ENCODE measurements around the gene ZNF665. TPM values are rescaled to one million over a fixed set of nuclear protein-coding genes. Genes with fewer than 3 reads are reported as not detected.
"Not testable (repeated sequence)": the region's sequence is repeated elsewhere in the genome, so short reads cannot be mapped to it uniquely, and the experiment has no call there.

ZNF665 gene
- total RNA-seq, 1 donor from 2014 or later, result 3.8 TPM

DNA sequence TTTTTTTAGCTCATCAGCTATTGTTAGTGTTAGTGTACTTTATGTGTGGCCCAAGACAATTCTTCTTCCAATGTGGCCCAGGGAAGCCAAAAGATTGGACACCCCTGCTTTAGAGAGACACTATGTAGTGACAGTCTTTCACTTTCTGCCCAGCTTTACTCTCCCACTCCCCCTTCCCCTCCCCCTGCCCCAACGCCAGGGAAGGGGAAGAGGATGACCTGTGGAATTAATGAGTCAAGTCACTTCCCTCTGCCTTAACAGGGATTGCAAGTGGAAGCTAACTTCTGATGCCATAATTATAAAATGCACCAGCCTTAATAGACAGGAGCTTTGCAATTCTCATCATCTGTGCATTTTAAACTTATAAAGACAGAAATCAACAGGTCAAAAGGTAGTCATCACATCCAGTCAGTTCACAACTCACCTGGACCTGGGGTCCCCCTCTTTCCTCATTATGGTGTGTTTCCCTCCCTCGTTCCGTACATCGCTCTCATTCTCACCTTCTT lies 62.0 kb downstream of the ZNF665 start:
- TF ChIP-seq CTCF (IDR thresholded peaks at IDR 0.05; ENCODE audit: unreplicated experiment), result no peak
- Mint-ChIP-seq H3K9me3 (ENCODE audit: unreplicated experiment) (no peaks in the 10 kb centered on the region), H3K27ac (ENCODE audit: unreplicated experiment) (peak overlapping the region; percentile 4)

GRCh38 chr19:53130506-53130905 lies 62.7 kb downstream of the ZNF665 start:
- no peak overlapping the region for H3K27ac Mint-ChIP-seq (ENCODE audit: unreplicated experiment)
- no peak for TF ChIP-seq CTCF (IDR thresholded peaks at IDR 0.05; ENCODE audit: unreplicated experiment)
- DNase-seq (ENCODE audit: low spot score), result no peak
- peaks cover 28% of the 10 kb centered on the region for H3K4me1 Mint-ChIP-seq (ENCODE audit: unreplicated experiment)
- peaks cover 18% of the 10 kb centered on the region for H3K27me3 Mint-ChIP-seq (ENCODE audit: unreplicated experiment)
- H3K9me3 Mint-ChIP-seq (ENCODE audit: unreplicated experiment), result no peaks in the 10 kb centered on the region
- peaks cover 13% of the 10 kb centered on the region for H3K36me3 Mint-ChIP-seq (ENCODE audit: low read depth, unreplicated experiment)
- H3K4me3 Mint-ChIP-seq (ENCODE audit: unreplicated experiment), result no peak overlapping the region

More for the DNA sequence above, 62.0 kb downstream of the ZNF665 start:
- Mint-ChIP-seq H3K4me1 (ENCODE audit: unreplicated experiment) (peaks cover 28% of the 10 kb centered on the region), H3K4me3 (ENCODE audit: unreplicated experiment) (peak overlapping the region; percentile 90), H3K36me3 (ENCODE audit: low read depth, unreplicated experiment) (peaks cover 13% of the 10 kb centered on the region), H3K27me3 (ENCODE audit: unreplicated experiment) (peaks cover 18% of the 10 kb centered on the region)
- DNase-seq (ENCODE audit: low spot score), result peak; percentile 10

DNA sequence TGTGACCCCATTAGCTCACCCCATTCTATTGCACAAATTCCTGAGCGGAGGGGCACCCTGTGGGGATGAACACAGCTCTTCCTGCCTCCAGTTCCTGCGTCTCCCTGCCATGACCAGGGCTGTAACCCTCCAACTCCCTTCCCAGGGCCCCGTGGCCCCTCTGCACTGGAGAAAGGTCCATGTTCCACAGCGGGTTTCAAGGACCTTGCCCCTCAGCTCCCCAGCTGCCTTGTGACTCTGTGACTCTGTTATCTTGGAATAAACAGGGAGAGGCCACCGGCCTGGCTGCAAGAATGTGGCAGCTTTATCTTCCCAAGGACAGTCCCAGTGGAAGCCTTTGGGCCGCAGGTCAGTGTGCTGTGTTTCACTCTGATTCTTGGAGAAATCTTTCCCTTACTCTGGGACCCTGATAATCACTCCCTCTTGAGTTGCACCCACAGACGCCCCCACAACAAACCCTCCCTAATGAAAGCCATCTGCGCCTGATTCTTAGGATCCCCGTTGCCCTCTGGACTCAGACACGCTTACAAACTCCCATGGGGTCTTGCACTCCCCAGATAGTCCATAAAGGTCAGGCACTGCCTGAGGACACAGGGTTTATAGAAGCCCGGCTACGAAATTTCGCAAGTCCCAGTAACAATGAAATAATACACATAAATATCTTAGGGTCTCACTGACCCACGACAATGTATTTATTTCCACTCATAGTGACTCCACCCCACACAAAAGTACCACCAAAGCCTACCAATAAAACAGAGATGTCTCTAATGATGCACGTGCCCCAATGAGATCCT lies 66.2 kb downstream of the ZNF665 start:
- not testable (repeated sequence) for H3K27ac Mint-ChIP-seq (ENCODE audit: unreplicated experiment); H3K4me3 Mint-ChIP-seq (ENCODE audit: unreplicated experiment); H3K9me3 Mint-ChIP-seq (ENCODE audit: unreplicated experiment); DNase-seq (ENCODE audit: low spot score)
- H3K36me3 Mint-ChIP-seq (ENCODE audit: low read depth, unreplicated experiment), result peaks cover 12% of the 10 kb centered on the region
- peaks cover 23% of the 10 kb centered on the region for H3K4me1 Mint-ChIP-seq (ENCODE audit: unreplicated experiment)
- H3K27me3 Mint-ChIP-seq (ENCODE audit: unreplicated experiment), result peaks cover 10% of the 10 kb centered on the region

GRCh38 chr19:53123400-53123799 lies 69.8 kb downstream of the ZNF665 start:
- no peak for DNase-seq (ENCODE audit: low spot score)
- Mint-ChIP-seq H3K27ac (ENCODE audit: unreplicated experiment) (no peak overlapping the region), H3K4me3 (ENCODE audit: unreplicated experiment) (no peak overlapping the region), H3K36me3 (ENCODE audit: low read depth, unreplicated experiment) (peaks cover 8% of the 10 kb centered on the region), H3K4me1 (ENCODE audit: unreplicated experiment) (peaks cover 13% of the 10 kb centered on the region), H3K9me3 (ENCODE audit: unreplicated experiment) (peaks cover 5% of the 10 kb centered on the region), H3K27me3 (ENCODE audit: unreplicated experiment) (peaks cover 6% of the 10 kb centered on the region)
- TF ChIP-seq CTCF (IDR thresholded peaks at IDR 0.05; ENCODE audit: unreplicated experiment), result no peak

Other genes with a start within 250 kb of the ZNF665 start
- gene ZNF816, start 230.5 kb downstream of the ZNF665 start, total RNA-seq (ENCODE audit: unreplicated experiment), result 16.5 TPM
- not detected for gene ERVV-1, start 179.4 kb downstream of the ZNF665 start, total RNA-seq (ENCODE audit: unreplicated experiment)
- not detected for gene ERVV-2, start 148.6 kb downstream of the ZNF665 start, total RNA-seq (ENCODE audit: unreplicated experiment)
- 36.3 TPM for gene ZNF160, start 89.9 kb downstream of the ZNF665 start, total RNA-seq (ENCODE audit: unreplicated experiment)
- gene ZNF415, start 60.4 kb downstream of the ZNF665 start, total RNA-seq (ENCODE audit: unreplicated experiment), result 8.7 TPM
- 14.9 TPM for gene ZNF347, start 34.3 kb downstream of the ZNF665 start, total RNA-seq (ENCODE audit: unreplicated experiment)
- gene ZNF677, start 61.5 kb upstream of the ZNF665 start, total RNA-seq (ENCODE audit: unreplicated experiment), result 32.2 TPM
- gene VN1R2, start 64.9 kb upstream of the ZNF665 start, total RNA-seq (ENCODE audit: unreplicated experiment), result not detected
- gene VN1R4, start 74.4 kb upstream of the ZNF665 start, total RNA-seq (ENCODE audit: unreplicated experiment), result not detected
- gene ZNF845, start 140.4 kb upstream of the ZNF665 start, total RNA-seq (ENCODE audit: unreplicated experiment), result 8.6 TPM
- gene ZNF525, start 172.3 kb upstream of the ZNF665 start, total RNA-seq (ENCODE audit: unreplicated experiment), result 8.6 TPM
- 17.8 TPM for gene ZNF765, start 201.8 kb upstream of the ZNF665 start, total RNA-seq (ENCODE audit: unreplicated experiment)
- 21.9 TPM for gene ZNF761, start 238.6 kb upstream of the ZNF665 start, total RNA-seq (ENCODE audit: unreplicated experiment)

Measured in endothelial cell (in vitro differentiated cells).